Tibial nerve (tissue), 4 donors: Measurements from ENCODE around the gene ALDH3A2.

Experiments used
- CTCF ChIP-seq, 5 experiments: fragments of 200-600 bp in 3 of 5; fragments of 450-650 bp in 2 of 5; sonication (generic) in 3 of 5; IDR thresholded peaks; one replicate each; pipeline ENCODE4 v1.5.1; 2016 to 2019; ENCODE audit warnings: antibody characterized with exemption in 5 of 5, mild to moderate bottlenecking in 3 of 5, moderate library complexity in 2 of 5
- EP300 ChIP-seq, 2 donors: sonication (generic); formaldehyde crosslinking; IDR thresholded peaks; one replicate each; pipeline ENCODE4 v1.6.1; 2017; ENCODE audit warnings: antibody characterized with exemption in 2 of 2, mild to moderate bottlenecking in 1 of 2
- POLR2A ChIP-seq, 2 donors: fragments of 450-650 bp; IDR thresholded peaks; one replicate each; pipeline ENCODE4 v1.6.1; 2017; ENCODE audit warnings: antibody characterized with exemption in 2 of 2, mild to moderate bottlenecking in 2 of 2, moderate library complexity in 2 of 2

GRCh38 chr17:19648475-19649273, at the start of gene ALDH3A2:
- TF ChIP-seq CTCF (IDR thresholded peaks at IDR 0.05): peak; percentile 24 to 62 (median 33)
- peak; percentile 93 to 95 for TF ChIP-seq POLR2A (IDR thresholded peaks at IDR 0.05)
- TF ChIP-seq EP300 (IDR thresholded peaks at IDR 0.05): peak; percentile 54 to 97
